ENCODE measurements around the gene ALDH1A3.

- TF ChIP-seq EZH2 (IDR thresholded peaks at IDR 0.05) = no peak
- TF ChIP-seq POLR2AphosphoS5 (IDR thresholded peaks at IDR 0.05; ENCODE audit: borderline replicate concordance, low read depth, low read length) = no peak
Measured at GRCh38 chr15:100880139-100880896, 687 bp downstream of the ALDH1A3 start.
